Mesenchymal stem cell (in vitro differentiated cells and primary cell): ENCODE measurements around the gene CCDC136.

Experiments
- DNase-seq: peaks from one replicate; pipeline ENCODE4 v3.0.0-alpha.2; 2013
- H2AFZ ChIP-seq: one replicate; pipeline ENCODE4 v1.6.1; 2013; ENCODE audit warnings: low read depth, mild to moderate bottlenecking, control low read depth, inconsistent platforms, low read length, moderate library complexity
- H2AK5ac ChIP-seq: 2 replicates; pipeline ENCODE4 v1.6.1; 2013; ENCODE audit warnings: low read length, moderate library complexity, mild to moderate bottlenecking, inconsistent platforms; ENCODE audit not compliant: severe bottlenecking
- H2BK120ac ChIP-seq: one replicate; pipeline ENCODE4 v1.6.1; 2013; ENCODE audit warnings: low read depth, mild to moderate bottlenecking, inconsistent platforms, low read length, moderate library complexity
- H2BK12ac ChIP-seq, 2 experiments: one replicate each; pipeline ENCODE4 v1.6.1; 2013; ENCODE audit warnings: inconsistent platforms in 2 of 2, low read length in 2 of 2, mild to moderate bottlenecking in 2 of 2, moderate library complexity in 2 of 2, control low read depth in 1 of 2
- H2BK15ac ChIP-seq: one replicate; pipeline ENCODE4 v1.6.1; 2013; ENCODE audit warnings: mild to moderate bottlenecking, low read depth, inconsistent platforms; ENCODE audit not compliant: poor library complexity, severe bottlenecking
- H2BK5ac ChIP-seq: 2 replicates; pipeline ENCODE4 v1.6.1; 2013; ENCODE audit warnings: low read depth, mild to moderate bottlenecking, low read length, control low read depth, inconsistent platforms; ENCODE audit not compliant: poor library complexity, severe bottlenecking
- H3K14ac ChIP-seq, 2 experiments: one replicate each; pipeline ENCODE4 v1.6.1; 2013; ENCODE audit warnings: inconsistent platforms in 2 of 2, low read length in 2 of 2, control low read depth in 1 of 2, mild to moderate bottlenecking in 1 of 2, moderate library complexity in 1 of 2
- H3K18ac ChIP-seq, 2 experiments: one replicate each; pipeline ENCODE4 v1.6.1; 2013; ENCODE audit warnings: inconsistent platforms in 2 of 2, low read length in 2 of 2, control low read depth in 1 of 2, low read depth in 1 of 2, mild to moderate bottlenecking in 1 of 2
- H3K23ac ChIP-seq, 2 experiments: one replicate each; pipeline ENCODE4 v1.6.1; 2013; ENCODE audit warnings: inconsistent platforms in 2 of 2, low read length in 2 of 2, mild to moderate bottlenecking in 2 of 2, moderate library complexity in 2 of 2, control low read depth in 1 of 2
- H3K27ac ChIP-seq: 2 replicates; pipeline ENCODE4 v1.5.1; 2013; ENCODE audit warnings: mild to moderate bottlenecking, moderate library complexity, low read length, control low read depth, inconsistent platforms; ENCODE audit not compliant: poor library complexity, severe bottlenecking
- H3K27me3 ChIP-seq, 2 experiments: 2 replicates each; pipeline versions ENCODE4 v1.6.1 to v1.7.0; 2013; ENCODE audit warnings: low read length in 2 of 2, mild to moderate bottlenecking in 2 of 2, moderate library complexity in 2 of 2, control low read depth in 1 of 2, inconsistent platforms in 1 of 2; ENCODE audit not compliant: control insufficient read depth in 1 of 2, insufficient read depth in 1 of 2
- H3K36me3 ChIP-seq, 2 experiments: 2 replicates each; pipeline versions ENCODE4 v1.6.1 to v1.7.0; 2013; ENCODE audit warnings: low read length in 2 of 2, control low read depth in 1 of 2, inconsistent platforms in 1 of 2, low read depth in 1 of 2, mild to moderate bottlenecking in 1 of 2; ENCODE audit not compliant: insufficient read depth in 2 of 2, control insufficient read depth in 1 of 2
- H3K4ac ChIP-seq, 2 experiments: one replicate each; pipeline ENCODE4 v1.6.1; 2013; ENCODE audit warnings: inconsistent platforms in 2 of 2, low read length in 2 of 2, mild to moderate bottlenecking in 2 of 2, moderate library complexity in 2 of 2, control low read depth in 1 of 2, low read depth in 1 of 2
- H3K4me1 ChIP-seq: 2 replicates; pipeline ENCODE4 v1.6.1; 2013; ENCODE audit warnings: low read depth, low read length, control low read depth; ENCODE audit not compliant: control insufficient read depth, insufficient read depth
- H3K4me2 ChIP-seq: 2 replicates; pipeline ENCODE4 v1.6.1; 2013; ENCODE audit warnings: low read length, mild to moderate bottlenecking, inconsistent platforms; ENCODE audit not compliant: poor library complexity, severe bottlenecking
- H3K4me3 ChIP-seq, 2 experiments: 2 replicates each; pipeline versions ENCODE4 v1.5.1 to v1.7.0; 2013; ENCODE audit warnings: low read length in 2 of 2, mild to moderate bottlenecking in 2 of 2, control low read depth in 1 of 2, low read depth in 1 of 2; ENCODE audit not compliant: insufficient read depth in 1 of 2
- H3K79me1 ChIP-seq: replicated peaks from 2 replicates; pipeline ENCODE4 v1.6.1; 2013; ENCODE audit warnings: mild to moderate bottlenecking, control low read depth, low read length, inconsistent platforms; ENCODE audit not compliant: poor library complexity, severe bottlenecking
- H3K9ac ChIP-seq: 2 replicates; pipeline ENCODE4 v1.7.0; 2013; ENCODE audit warnings: mild to moderate bottlenecking, low read length, moderate library complexity
- H3K9me3 ChIP-seq: 2 replicates; pipeline ENCODE4 v1.7.0; 2013; ENCODE audit warnings: mild to moderate bottlenecking, low read length; ENCODE audit not compliant: control insufficient read depth
- H4K8ac ChIP-seq: one replicate; pipeline ENCODE4 v1.6.1; 2013; ENCODE audit warnings: inconsistent platforms, mild to moderate bottlenecking, low read length, moderate library complexity
- H4K91ac ChIP-seq: one replicate; pipeline ENCODE4 v1.6.1; 2013; ENCODE audit warnings: mild to moderate bottlenecking, low read length, inconsistent platforms
- WGBS: methylation state at CpG from one replicate; pipeline ENCODE4 v1.1.7; 2013; ENCODE audit warnings: mixed read lengths; 5-methylcytosine and 5-hydroxymethylcytosine counted together

Gene CCDC136

GRCh38 chr7:128814499-128814898, 22.7 kb downstream of the CCDC136 start:
- Histone ChIP-seq H2BK12ac (no peak overlapping the region), H4K8ac (no peak overlapping the region), H2AFZ (no peak overlapping the region), H3K18ac (no peak overlapping the region), H2AK5ac (no peak overlapping the region), H2BK5ac (no peak overlapping the region), H3K9me3 (no peaks in the 10 kb centered on the region), H3K79me1 (no peaks in the 10 kb centered on the region), H3K36me3 (peaks cover 0 to 8% of the 10 kb centered on the region in 2 experiments), H3K4me3 (no peak overlapping the region), H3K4me2 (no peak overlapping the region), H3K23ac (no peak overlapping the region), H2BK15ac (no peak overlapping the region), H4K91ac (no peak overlapping the region), H3K27me3 (peaks cover 3 to 47% of the 10 kb centered on the region in 2 experiments), H3K4ac (no peak overlapping the region), H3K27ac (no peak overlapping the region), H3K9ac (no peak overlapping the region), H2BK120ac (no peak overlapping the region), H3K4me1 (peaks cover 2% of the 10 kb centered on the region), H3K14ac (no peak overlapping the region)
- 98% methylated on average over 6 of the region's 6 CpGs for WGBS
- DNase-seq: no peak

GRCh38 chr7:128815289-128815942, 23.6 kb downstream of the CCDC136 start:
- Histone ChIP-seq H3K27ac (no peak overlapping the region), H3K14ac (no peak overlapping the region), H2BK12ac (no peak overlapping the region), H2BK5ac (no peak overlapping the region), H2AK5ac (no peak overlapping the region), H3K9me3 (no peaks in the 10 kb centered on the region), H3K4ac (no peak overlapping the region), H3K4me2 (no peak overlapping the region), H2BK120ac (no peak overlapping the region), H3K27me3 (peaks cover 3 to 47% of the 10 kb centered on the region in 2 experiments), H3K9ac (no peak overlapping the region), H3K4me1 (peaks cover 2% of the 10 kb centered on the region), H2BK15ac (no peak overlapping the region), H4K8ac (no peak overlapping the region), H4K91ac (no peak overlapping the region), H3K23ac (no peak overlapping the region), H2AFZ (no peak overlapping the region), H3K79me1 (no peaks in the 10 kb centered on the region), H3K4me3 (no peak overlapping the region), H3K18ac (no peak overlapping the region), H3K36me3 (peaks cover 0 to under 1% of the 10 kb centered on the region in 2 experiments)
- no peak for DNase-seq
- WGBS: 96% methylated on average over 7 of the region's 7 CpGs

- WGBS: 66% methylated on average over 2 of the region's 3 CpGs
- Histone ChIP-seq H3K36me3 (no peaks in the 10 kb centered on the region), H3K18ac (no peak overlapping the region), H2AK5ac (no peak overlapping the region), H3K4me1 (no peaks in the 10 kb centered on the region), H3K9ac (no peak overlapping the region), H3K4ac (no peak overlapping the region), H2BK5ac (no peak overlapping the region), H2AFZ (no peak overlapping the region), H2BK12ac (no peak overlapping the region), H3K79me1 (no peaks in the 10 kb centered on the region), H3K14ac (no peak overlapping the region), H3K23ac (no peak overlapping the region), H3K27me3 (peaks cover 3 to 55% of the 10 kb centered on the region in 2 experiments), H3K27ac (no peak overlapping the region), H3K4me2 (no peak overlapping the region), H2BK120ac (no peak overlapping the region), H2BK15ac (no peak overlapping the region), H3K4me3 (no peak overlapping the region), H4K91ac (no peak overlapping the region), H3K9me3 (no peaks in the 10 kb centered on the region), H4K8ac (no peak overlapping the region)
- DNase-seq: no peak
Observed at GRCh38 chr7:128818694-128819093, 26.9 kb downstream of the CCDC136 start.

GRCh38 chr7:128821724-128822123, 30.0 kb downstream of the CCDC136 start:
- peaks cover 2 to 33% of the 10 kb centered on the region in 2 experiments for H3K27me3 ChIP-seq
- no peak for DNase-seq
- H3K4me3 ChIP-seq: no peak overlapping the region
- no peak overlapping the region for H3K14ac ChIP-seq
- H2BK120ac ChIP-seq: no peak overlapping the region
- no peak overlapping the region for H4K8ac ChIP-seq
- no peak overlapping the region for H3K4me2 ChIP-seq
- no peaks in the 10 kb centered on the region for H3K4me1 ChIP-seq
- no peak overlapping the region for H4K91ac ChIP-seq
- H3K27ac ChIP-seq: no peak overlapping the region
- no peaks in the 10 kb centered on the region for H3K9me3 ChIP-seq
- no peak overlapping the region for H3K9ac ChIP-seq
- no peak overlapping the region for H2AK5ac ChIP-seq
- H2AFZ ChIP-seq: no peak overlapping the region
- no peak overlapping the region for H2BK5ac ChIP-seq
- H2BK12ac ChIP-seq: no peak overlapping the region
- no peaks in the 10 kb centered on the region for H3K79me1 ChIP-seq
- no peak overlapping the region for H3K4ac ChIP-seq
- 82% methylated on average over 3 of the region's 4 CpGs for WGBS
- H3K36me3 ChIP-seq: no peaks in the 10 kb centered on the region
- H2BK15ac ChIP-seq: no peak overlapping the region
- H3K23ac ChIP-seq: no peak overlapping the region
- H3K18ac ChIP-seq: no peak overlapping the region
